Endometrial microvascular endothelial cells (primary cell): ENCODE measurements around the gene GNAT1. TPM values are rescaled to one million over a fixed set of nuclear protein-coding genes. Genes with fewer than 3 reads are reported as not detected.

Experiments used
- in situ Hi-C: cut with HindIII; loops from 2 replicates; pipeline ENCODE4 v1.10.0; 2017; ENCODE audit warnings: low sequenced_read_pairs, low pct_unique_long_range_greater_than_20kb; ENCODE audit errors: inconsistent ontology term
- total RNA-seq: library from RNA; depleted of rRNA; stranded (reverse); fragments of >200 nt; gene quantifications from one replicate; pipeline ENCODE4 v1.2.3, GENCODE V29; 2015; ENCODE audit errors: inconsistent ontology term

GNAT1 gene
- total RNA-seq, 1 donor from 2014 or later = not detected

GRCh38 chr3:50173685-50174516 is 17.5 kb upstream of the GNAT1 start:
- in situ Hi-C loops = no loop called here

- in situ Hi-C loops = no loop called here
Observed at GRCh38 chr3:50174517-50174895, 16.9 kb upstream of the GNAT1 start.

- in situ Hi-C loops = no loop called here
Observed at GRCh38 chr3:50174947-50175524, 16.4 kb upstream of the GNAT1 start.

GRCh38 chr3:50177346-50177745 is 14.1 kb upstream of the GNAT1 start:
- in situ Hi-C loops = no loop called here

GRCh38 chr3:50179710-50180109 is 11.7 kb upstream of the GNAT1 start:
- in situ Hi-C loops = no loop called here

GRCh38 chr3:50181985-50182384 is 9.4 kb upstream of the GNAT1 start:
- in situ Hi-C loops = no loop called here

GRCh38 chr3:50182533-50183099 is 8.8 kb upstream of the GNAT1 start:
- in situ Hi-C loops = no loop called here

GRCh38 chr3:50183755-50184154 is 7.7 kb upstream of the GNAT1 start:
- in situ Hi-C loops = no loop called here

GRCh38 chr3:50184242-50184978 is 7.0 kb upstream of the GNAT1 start:
- in situ Hi-C loops = no loop called here

- in situ Hi-C loops = no loop called here
Observed at GRCh38 chr3:50185230-50185629, 6.2 kb upstream of the GNAT1 start.

GRCh38 chr3:50186096-50186495 is 5.3 kb upstream of the GNAT1 start:
- in situ Hi-C loops = no loop called here

- in situ Hi-C loops = no loop called here
Observed at GRCh38 chr3:50187750-50188149, 3.7 kb upstream of the GNAT1 start.

GRCh38 chr3:50189274-50189673 is 2.1 kb upstream of the GNAT1 start:
- in situ Hi-C loops = no loop called here

GRCh38 chr3:50189989-50190388 is 1.4 kb upstream of the GNAT1 start:
- in situ Hi-C loops = no loop called here

GRCh38 chr3:50192124-50192523 is 714 bp downstream of the GNAT1 start:
- in situ Hi-C loops = no loop called here

- in situ Hi-C loops = no loop called here
Observed at GRCh38 chr3:50192689-50193141, 1.3 kb downstream of the GNAT1 start.

- in situ Hi-C loops = no loop called here
Observed at GRCh38 chr3:50193286-50193685, 1.9 kb downstream of the GNAT1 start.

- in situ Hi-C loops = no loop called here
Observed at GRCh38 chr3:50193746-50194127, 2.3 kb downstream of the GNAT1 start.

GRCh38 chr3:50194128-50194902 is 2.9 kb downstream of the GNAT1 start:
- in situ Hi-C loops = no loop called here
